Measurements from ENCODE around the gene TMEM175.

TMEM175 gene

DNA sequence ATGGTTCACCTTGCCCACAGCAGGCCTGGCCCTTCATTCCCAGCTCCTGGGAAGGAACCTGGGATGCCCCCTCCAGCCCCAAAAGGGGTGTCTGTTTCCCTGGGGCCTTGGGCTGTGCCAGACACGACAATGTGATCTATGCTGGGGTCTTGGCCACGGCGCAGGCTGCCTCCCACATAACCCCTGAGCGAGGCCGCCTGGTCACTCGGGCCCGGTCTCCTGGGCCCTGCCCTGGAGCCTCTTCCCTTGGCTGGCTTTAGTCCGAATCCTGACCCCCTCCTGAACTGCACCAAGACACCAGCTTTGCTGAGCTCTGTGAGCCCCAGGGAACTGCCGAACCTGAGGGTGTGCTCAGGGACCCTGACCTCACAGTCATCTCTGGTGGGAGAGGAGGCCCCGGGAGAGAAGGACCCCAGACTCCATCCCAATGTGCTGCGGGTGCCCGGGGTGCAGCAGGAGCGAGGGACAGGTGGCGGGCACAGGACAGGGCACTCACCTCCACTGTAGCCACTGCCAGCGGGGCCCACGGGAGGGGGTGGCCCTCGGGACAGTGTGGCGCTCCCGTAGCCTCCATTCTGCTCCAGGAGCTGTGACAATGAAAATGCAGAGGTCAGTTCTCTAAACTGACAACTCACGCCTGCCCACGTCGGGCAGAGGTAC lies 42.1 kb upstream of the TMEM175 start:
- no peak overlapping the region for H3K4me3 Mint-ChIP-seq
- TF ChIP-seq, protein P1, sequence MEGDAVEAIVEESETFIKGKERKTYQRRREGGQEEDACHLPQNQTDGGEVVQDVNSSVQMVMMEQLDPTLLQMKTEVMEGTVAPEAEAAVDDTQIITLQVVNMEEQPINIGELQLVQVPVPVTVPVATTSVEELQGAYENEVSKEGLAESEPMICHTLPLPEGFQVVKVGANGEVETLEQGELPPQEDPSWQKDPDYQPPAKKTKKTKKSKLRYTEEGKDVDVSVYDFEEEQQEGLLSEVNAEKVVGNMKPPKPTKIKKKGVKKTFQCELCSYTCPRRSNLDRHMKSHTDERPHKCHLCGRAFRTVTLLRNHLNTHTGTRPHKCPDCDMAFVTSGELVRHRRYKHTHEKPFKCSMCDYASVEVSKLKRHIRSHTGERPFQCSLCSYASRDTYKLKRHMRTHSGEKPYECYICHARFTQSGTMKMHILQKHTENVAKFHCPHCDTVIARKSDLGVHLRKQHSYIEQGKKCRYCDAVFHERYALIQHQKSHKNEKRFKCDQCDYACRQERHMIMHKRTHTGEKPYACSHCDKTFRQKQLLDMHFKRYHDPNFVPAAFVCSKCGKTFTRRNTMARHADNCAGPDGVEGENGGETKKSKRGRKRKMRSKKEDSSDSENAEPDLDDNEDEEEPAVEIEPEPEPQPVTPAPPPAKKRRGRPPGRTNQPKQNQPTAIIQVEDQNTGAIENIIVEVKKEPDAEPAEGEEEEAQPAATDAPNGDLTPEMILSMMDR (IDR thresholded peaks at IDR 0.05; ENCODE audit: unreplicated experiment in 3 of 3) = no peak
- no peaks in the 10 kb centered on the region for H3K4me1 Mint-ChIP-seq
- H3K27me3 Mint-ChIP-seq (ENCODE audit: low read depth) = no peaks in the 10 kb centered on the region
- H3K36me3 Mint-ChIP-seq (ENCODE audit: low read depth) = peaks cover 15% of the 10 kb centered on the region
- H3K9me3 Mint-ChIP-seq = no peaks in the 10 kb centered on the region
- no peak overlapping the region for H3K27ac Mint-ChIP-seq

DNA sequence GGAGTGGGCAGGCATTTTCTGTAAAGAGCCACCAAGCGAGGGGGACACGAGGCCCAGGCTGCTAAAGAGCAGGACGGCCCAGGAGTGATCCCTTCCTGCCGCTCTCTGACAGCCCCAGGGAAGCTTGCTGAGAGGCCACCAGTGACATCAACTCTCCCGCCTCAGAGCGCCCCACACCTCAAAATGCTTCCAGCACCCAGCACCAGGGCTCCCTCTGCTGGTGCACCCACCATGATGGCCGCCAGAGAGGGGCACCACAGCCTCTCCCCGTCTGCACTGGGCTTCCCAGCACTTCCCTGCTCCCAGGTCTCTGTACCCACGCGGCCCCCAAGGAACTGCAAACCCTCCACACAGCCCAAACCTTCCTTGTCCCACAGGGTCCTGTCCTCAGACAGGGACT lies 40.5 kb upstream of the TMEM175 start:
- Mint-ChIP-seq H3K4me1 (no peaks in the 10 kb centered on the region), H3K27ac (no peak overlapping the region), H3K27me3 (ENCODE audit: low read depth) (no peaks in the 10 kb centered on the region), H3K9me3 (no peaks in the 10 kb centered on the region), H3K36me3 (ENCODE audit: low read depth) (peaks cover 14% of the 10 kb centered on the region), H3K4me3 (no peak overlapping the region)
- TF ChIP-seq, protein P1 (IDR thresholded peaks at IDR 0.05; ENCODE audit: unreplicated experiment in 3 of 3) = no peak

DNA sequence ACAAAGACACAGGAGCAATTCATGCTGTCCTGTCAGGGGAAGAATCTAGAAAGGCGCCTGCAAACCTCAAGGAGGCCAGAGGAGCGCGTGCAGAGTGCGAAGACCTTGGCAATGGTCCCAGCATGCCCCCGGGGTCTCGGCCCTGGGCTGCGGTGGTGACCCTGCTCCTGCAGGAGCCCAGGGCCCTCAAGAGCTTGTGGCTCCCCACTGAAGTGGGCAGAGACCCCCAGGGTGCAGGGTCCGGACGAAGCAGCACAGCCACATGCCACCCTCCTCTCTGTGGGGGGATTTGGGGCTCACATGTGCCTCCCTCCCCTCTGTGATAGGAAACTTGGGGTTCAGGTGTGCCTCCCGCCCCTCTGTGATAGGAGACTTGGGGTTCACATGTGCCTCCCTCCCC lies 39.5 kb upstream of the TMEM175 start:
- Mint-ChIP-seq H3K9me3 (no peaks in the 10 kb centered on the region), H3K27me3 (ENCODE audit: low read depth) (no peaks in the 10 kb centered on the region), H3K4me1 (no peaks in the 10 kb centered on the region), H3K27ac (no peak overlapping the region), H3K36me3 (ENCODE audit: low read depth) (peaks cover 14% of the 10 kb centered on the region), H3K4me3 (no peak overlapping the region)
- TF ChIP-seq, protein P1 (IDR thresholded peaks at IDR 0.05; ENCODE audit: unreplicated experiment in 3 of 3) = no peak

DNA sequence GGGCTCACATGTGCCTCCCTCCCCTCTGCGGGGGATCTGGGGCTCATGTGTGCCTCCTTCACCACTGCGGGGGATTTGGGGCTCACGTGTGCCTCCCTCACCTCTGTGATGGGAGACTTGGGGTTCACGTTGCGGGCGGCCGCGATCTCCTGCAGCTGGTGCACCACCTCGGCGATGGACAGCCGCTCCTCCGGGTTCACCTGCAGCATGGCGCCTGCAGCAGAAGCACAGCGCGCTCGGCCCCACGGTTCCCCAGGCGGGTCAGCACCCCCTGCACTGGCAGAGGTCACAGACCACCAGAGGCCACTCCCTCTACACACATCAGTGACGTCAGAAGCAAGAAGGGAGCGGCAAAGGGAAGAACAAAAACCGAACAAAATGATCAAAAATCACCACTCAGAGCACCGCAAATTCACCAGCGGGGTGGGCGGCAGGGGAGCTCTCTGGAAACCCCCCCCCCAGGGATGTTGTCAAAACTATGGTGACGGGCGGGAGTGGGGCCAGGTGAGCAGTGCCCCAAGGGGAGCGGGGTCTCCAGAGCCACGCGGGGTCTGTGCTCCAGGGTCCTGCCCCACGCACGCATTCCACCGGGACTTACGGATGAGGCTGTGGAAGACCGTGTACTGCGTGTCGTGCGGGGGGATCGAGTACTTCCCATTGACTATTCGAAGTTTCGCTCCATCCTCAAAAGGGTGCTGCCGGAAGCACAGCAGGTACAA lies 38.8 kb upstream of the TMEM175 start:
- H3K36me3 Mint-ChIP-seq (ENCODE audit: low read depth) = peaks cover 11% of the 10 kb centered on the region
- H3K27ac Mint-ChIP-seq = no peak overlapping the region
- no peaks in the 10 kb centered on the region for H3K27me3 Mint-ChIP-seq (ENCODE audit: low read depth)
- H3K4me1 Mint-ChIP-seq = no peaks in the 10 kb centered on the region
- no peaks in the 10 kb centered on the region for H3K9me3 Mint-ChIP-seq
- no peak overlapping the region for H3K4me3 Mint-ChIP-seq
- TF ChIP-seq, protein P1 (IDR thresholded peaks at IDR 0.05; ENCODE audit: unreplicated experiment in 3 of 3) = no peak

DNA sequence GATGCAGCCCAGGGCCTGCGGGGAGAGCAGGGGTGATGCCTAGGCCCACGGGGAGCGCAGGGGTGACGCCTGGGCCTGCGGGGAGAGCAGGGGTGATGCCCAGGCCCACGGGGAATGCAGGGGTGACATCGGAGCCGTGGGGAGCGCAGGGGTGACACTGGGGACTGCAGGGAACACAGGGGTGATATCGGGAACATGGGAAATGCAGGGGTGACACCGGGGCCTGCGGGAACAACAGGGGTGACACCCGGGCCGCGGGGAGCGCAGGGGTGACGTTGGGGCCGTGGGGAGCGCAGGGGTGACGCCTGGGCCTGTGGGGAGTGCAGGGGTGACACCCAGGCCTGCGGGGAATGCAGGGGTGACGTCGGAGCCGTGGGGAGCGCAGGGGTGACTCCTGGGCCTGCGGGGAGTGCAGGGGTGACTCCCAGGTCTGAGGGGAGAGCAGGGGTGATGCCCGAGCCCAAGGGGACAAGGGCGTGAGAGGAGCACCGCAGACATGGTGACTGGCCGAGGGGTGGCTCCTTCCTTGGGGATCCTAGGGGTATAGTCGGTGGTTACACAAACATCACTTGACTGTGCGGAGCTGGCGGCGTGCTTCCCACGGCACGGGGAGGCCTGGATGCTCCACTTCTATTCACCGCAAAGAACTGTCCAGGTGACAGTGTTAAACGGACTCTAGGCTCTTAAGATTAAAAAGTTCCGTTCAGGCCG lies 38.1 kb upstream of the TMEM175 start:
- Mint-ChIP-seq H3K4me1 (no peaks in the 10 kb centered on the region), H3K27ac (no peak overlapping the region), H3K36me3 (ENCODE audit: low read depth) (peaks cover 14% of the 10 kb centered on the region), H3K4me3 (no peak overlapping the region), H3K9me3 (no peaks in the 10 kb centered on the region), H3K27me3 (ENCODE audit: low read depth) (no peaks in the 10 kb centered on the region)
- TF ChIP-seq, protein P1 (IDR thresholded peaks at IDR 0.05; ENCODE audit: unreplicated experiment in 3 of 3) = no peak
